HG03097 (cell line): Measurements from ENCODE around the gene GATB.
"Not testable (repeated sequence)": the region's sequence is repeated elsewhere in the genome, so short reads cannot be mapped to it uniquely, and the experiment has no call there.

ENCODE experiments used
- ATAC-seq: cut with Tn5 transposase; IDR thresholded peaks from one replicate; pipeline ENCODE4 v1.9.1; 2021; ENCODE audit not compliant: unreplicated experiment, low FRiP score

The GATB gene

GRCh38 chr4:151736852-151737251 lies 24.0 kb downstream of the GATB start:
- not testable (repeated sequence) for ATAC-seq

GRCh38 chr4:151736361-151736760 lies 24.4 kb downstream of the GATB start:
- no peak for ATAC-seq

GRCh38 chr4:151731670-151732069 lies 29.1 kb downstream of the GATB start:
- not testable (repeated sequence) for ATAC-seq

- no peak for ATAC-seq
Measured at GRCh38 chr4:151729731-151730559, 30.9 kb downstream of the GATB start.

- ATAC-seq = no peak
Measured at GRCh38 chr4:151728679-151729078, 32.1 kb downstream of the GATB start.

- ATAC-seq = no peak
Measured at GRCh38 chr4:151728006-151728405, 32.8 kb downstream of the GATB start.

GRCh38 chr4:151727365-151727764 lies 33.4 kb downstream of the GATB start:
- ATAC-seq = no peak

GRCh38 chr4:151725087-151725486 lies 35.7 kb downstream of the GATB start:
- no peak for ATAC-seq

GRCh38 chr4:151721916-151722315 lies 38.9 kb downstream of the GATB start:
- no peak for ATAC-seq

GRCh38 chr4:151721466-151721865 lies 39.3 kb downstream of the GATB start:
- ATAC-seq = no peak

- no peak for ATAC-seq
Measured at GRCh38 chr4:151719956-151720334, 40.9 kb downstream of the GATB start.

- no peak for ATAC-seq
Measured at GRCh38 chr4:151718984-151719955, 41.5 kb downstream of the GATB start.

- no peak for ATAC-seq
Measured at GRCh38 chr4:151717909-151718628, 42.7 kb downstream of the GATB start.

GRCh38 chr4:151717314-151717713 lies 43.5 kb downstream of the GATB start:
- no peak for ATAC-seq

GRCh38 chr4:151716324-151716723 lies 44.5 kb downstream of the GATB start:
- ATAC-seq = no peak

GRCh38 chr4:151715881-151716280 lies 44.9 kb downstream of the GATB start:
- no peak for ATAC-seq

- ATAC-seq = no peak
Measured at GRCh38 chr4:151712777-151713176, 48.0 kb downstream of the GATB start.

- ATAC-seq = no peak
Measured at GRCh38 chr4:151711646-151712045, 49.2 kb downstream of the GATB start.

- ATAC-seq = no peak
Measured at GRCh38 chr4:151709587-151709986, 51.2 kb downstream of the GATB start.

- ATAC-seq = no peak
Measured at GRCh38 chr4:151709071-151709470, 51.7 kb downstream of the GATB start.

- no peak for ATAC-seq
Measured at GRCh38 chr4:151708100-151708499, 52.7 kb downstream of the GATB start.
